SU-DHL-6 (cell line): ENCODE measurements around the gene ZNF3.

Experiments
- CTCF ChIP-seq: fragments of 200-600 bp; sonication (generic); IDR thresholded peaks from one replicate; pipeline ENCODE4 v1.5.1; 2017; ENCODE audit warnings: antibody characterized with exemption, mild to moderate bottlenecking, low read length, moderate library complexity; ENCODE audit not compliant: insufficient read depth, poor library complexity, severe bottlenecking
- EZH2phosphoT487 ChIP-seq: fragments of 200-600 bp; sonication (generic), shearing (Covaris generic); conservative IDR thresholded peaks from 2 replicates; pipeline ENCODE4 v1.6.1; 2018; ENCODE audit warnings: mild to moderate bottlenecking, antibody characterized with exemption, low read length, moderate library complexity, mixed read lengths

- no peak for TF ChIP-seq CTCF
- TF ChIP-seq EZH2phosphoT487, result no peak
These were observed 38.6 kb upstream of the ZNF3 start for GRCh38 chr7:100119970-100120732.
